Activated CD4-positive, alpha-beta memory T cell treated with anti-CD3 and anti-CD28 coated beads, Interleukin-2, amount 10 ng/mL, durations not matched to agents 7 days and 5 days (primary cell): ENCODE results near the gene ZNF212. TPM values are rescaled to one million over a fixed set of nuclear protein-coding genes. Genes with fewer than 3 reads are reported as not detected.
A peak's percentile ranks its signal among the peaks of the same experiment; 100 is the strongest.
"Not testable (repeated sequence)": the region's sequence is repeated elsewhere in the genome, so short reads cannot be mapped to it uniquely, and the experiment has no call there.

Experiments used
- CTCF ChIA-PET: fragments of 350-600 bp; sonication (Branson Sonifier 250); formaldehyde crosslinking; loops from one replicate; lab custom pipeline; 2021; ENCODE audit warnings: antibody characterized with exemption, inconsistent platforms; lab: Charles Lee
- POLR2A ChIA-PET: fragments of 350-600 bp; sonication (Branson Sonifier 250); formaldehyde crosslinking; loops from one replicate; lab custom pipeline; 2021; ENCODE audit warnings: antibody characterized with exemption; lab: Charles Lee
- DNase-seq: peaks from one replicate; pipeline ENCODE4 v3.0.0-alpha.2; 2020
- H3K27ac Mint-ChIP-seq: one replicate; pipeline ENCODE4 v1.8.0; 2021; ENCODE audit warnings: mild to moderate bottlenecking, mixed read lengths
- H3K27me3 Mint-ChIP-seq: one replicate; pipeline ENCODE4 v1.8.0; 2021; ENCODE audit warnings: mixed read lengths
- H3K36me3 Mint-ChIP-seq: one replicate; pipeline ENCODE4 v1.8.0; 2021; ENCODE audit warnings: low read depth, mixed read lengths
- H3K4me1 Mint-ChIP-seq: one replicate; pipeline ENCODE4 v1.8.0; 2021; ENCODE audit warnings: mixed read lengths
- H3K4me3 Mint-ChIP-seq: one replicate; pipeline ENCODE4 v1.8.0; 2021; ENCODE audit warnings: mild to moderate bottlenecking, mixed read lengths
- H3K9me3 Mint-ChIP-seq: one replicate; pipeline ENCODE4 v1.8.0; 2021; ENCODE audit warnings: mixed read lengths
- total RNA-seq, 2 experiments: library from RNA; stranded (reverse); gene quantifications; one replicate each; pipeline ENCODE4 v1.2.3, GENCODE V29; 2021

The ZNF212 gene
- total RNA-seq, 2 experiments from 2014 or later: 13.5 to 14.5 TPM

GRCh38 chr7:149241696-149242095 is 2.2 kb downstream of the ZNF212 start:
- ChIA-PET POLR2A (interaction anchor here (1.1 kb wide), 1 partner anchor 43 kb away, joined by 4 read pairs; no protein-coding TSS in a partner anchor), CTCF (interaction anchor here (0.7 kb wide), 1 partner anchor 25 kb away, joined by 4 read pairs; no protein-coding TSS in a partner anchor)
- H3K36me3 Mint-ChIP-seq: peaks cover 7% of the 10 kb centered on the region
- no peaks in the 10 kb centered on the region for H3K27me3 Mint-ChIP-seq
- peaks cover 2% of the 10 kb centered on the region for H3K9me3 Mint-ChIP-seq
- no peak overlapping the region for H3K27ac Mint-ChIP-seq
- peak overlapping the region; percentile 39 for H3K4me3 Mint-ChIP-seq
- DNase-seq: no peak
- H3K4me1 Mint-ChIP-seq: peaks cover 53% of the 10 kb centered on the region

GRCh38 chr7:149245244-149245643 is 5.8 kb downstream of the ZNF212 start:
- peak; percentile 34 for DNase-seq
- peaks cover 54% of the 10 kb centered on the region for H3K4me1 Mint-ChIP-seq
- peak overlapping the region; percentile 57 for H3K27ac Mint-ChIP-seq
- POLR2A ChIA-PET: interaction anchor here (1.3 kb wide), 1 partner anchor 16 kb away, joined by 3 read pairs; the partner anchor contains the start of gene ZNF783
- no peaks in the 10 kb centered on the region for H3K27me3 Mint-ChIP-seq
- no peak overlapping the region for H3K4me3 Mint-ChIP-seq
- peaks cover 2% of the 10 kb centered on the region for H3K9me3 Mint-ChIP-seq
- CTCF ChIA-PET: interaction anchor here (0.7 to 1.6 kb wide), 2 partner anchors 35 to 45 kb away, joined by 3 read pairs; no protein-coding TSS in a partner anchor
- peaks cover 13% of the 10 kb centered on the region for H3K36me3 Mint-ChIP-seq

- peaks cover 50% of the 10 kb centered on the region for H3K4me1 Mint-ChIP-seq
- H3K4me3 Mint-ChIP-seq: no peak overlapping the region
- peak overlapping the region; percentile 57 for H3K27ac Mint-ChIP-seq
- CTCF ChIA-PET: interaction anchor here (0.7 to 1.6 kb wide), 2 partner anchors 36 to 46 kb away, joined by 3 read pairs; no protein-coding TSS in a partner anchor
- peaks cover 17% of the 10 kb centered on the region for H3K36me3 Mint-ChIP-seq
- no peaks in the 10 kb centered on the region for H3K27me3 Mint-ChIP-seq
- POLR2A ChIA-PET: interaction anchor here (1.3 kb wide), 1 partner anchor 16 kb away, joined by 3 read pairs; the partner anchor contains the start of gene ZNF783
- no peak for DNase-seq
- peaks cover 2% of the 10 kb centered on the region for H3K9me3 Mint-ChIP-seq
Measured at GRCh38 chr7:149245744-149246143, 6.3 kb downstream of the ZNF212 start.

- Mint-ChIP-seq H3K27ac (peak overlapping the region; percentile 16), H3K27me3 (no peaks in the 10 kb centered on the region), H3K9me3 (no peaks in the 10 kb centered on the region), H3K36me3 (peaks cover 21% of the 10 kb centered on the region), H3K4me1 (peaks cover 32% of the 10 kb centered on the region), H3K4me3 (no peak overlapping the region)
- CTCF ChIA-PET: interaction anchor here (0.8 to 1.1 kb wide), 2 partner anchors 13 to 53 kb away, joined by 3 to 4 read pairs; partner anchors contain the start of gene ZNF282
- POLR2A ChIA-PET: interaction anchor here (0.8 to 1.4 kb wide), 3 partner anchors 13 to 36 kb away, joined by 3 to 4 read pairs (median 3); partner anchors contain the start of gene ZNF783
- DNase-seq: no peak
Measured at GRCh38 chr7:149248777-149249176, 9.3 kb downstream of the ZNF212 start.

- H3K4me3 Mint-ChIP-seq, POLR2A ChIA-PET, CTCF ChIA-PET, DNase-seq, H3K9me3 Mint-ChIP-seq, H3K27me3 Mint-ChIP-seq, H3K27ac Mint-ChIP-seq: not testable (repeated sequence)
- H3K36me3 Mint-ChIP-seq: peaks cover 24% of the 10 kb centered on the region
- H3K4me1 Mint-ChIP-seq: peaks cover 27% of the 10 kb centered on the region
Measured at GRCh38 chr7:149250151-149250550, 10.7 kb downstream of the ZNF212 start.

GRCh38 chr7:149251518-149251917 is 12.1 kb downstream of the ZNF212 start:
- DNase-seq, H3K4me3 Mint-ChIP-seq, H3K27me3 Mint-ChIP-seq, H3K9me3 Mint-ChIP-seq, H3K27ac Mint-ChIP-seq: not testable (repeated sequence)
- CTCF ChIA-PET: interaction anchor here (0.6 to 2.1 kb wide), 2 partner anchors 10 to 240 kb away, joined by 3 to 14 read pairs; partner anchors contain the start of gene ZNF783
- Mint-ChIP-seq H3K36me3 (peaks cover 30% of the 10 kb centered on the region), H3K4me1 (peaks cover 17% of the 10 kb centered on the region)
- POLR2A ChIA-PET: interaction anchor here (1.0 kb wide), 1 partner anchor 10 kb away, joined by 4 read pairs; the partner anchor contains the start of gene ZNF783

GRCh38 chr7:149252378-149252777 is 12.9 kb downstream of the ZNF212 start:
- Mint-ChIP-seq H3K27ac (no peak overlapping the region), H3K27me3 (no peaks in the 10 kb centered on the region), H3K4me3 (no peak overlapping the region), H3K9me3 (no peaks in the 10 kb centered on the region), H3K4me1 (peaks cover 17% of the 10 kb centered on the region), H3K36me3 (peaks cover 30% of the 10 kb centered on the region)
- CTCF ChIA-PET: interaction anchor here (2.1 kb wide), 1 partner anchor 9 kb away, joined by 14 read pairs; the partner anchor contains the start of gene ZNF783
- POLR2A ChIA-PET: interaction anchor here (0.6 to 1.6 kb wide), 3 partner anchors 9 to 42 kb away, joined by 3 to 5 read pairs (median 4); partner anchors contain the start of gene ZNF783
- no peak for DNase-seq

GRCh38 chr7:149253665-149254064 is 14.2 kb downstream of the ZNF212 start:
- peaks cover 8% of the 10 kb centered on the region for H3K4me1 Mint-ChIP-seq
- no peak overlapping the region for H3K27ac Mint-ChIP-seq
- POLR2A ChIA-PET: interaction anchor here (1.6 kb wide), 1 partner anchor 13 kb away, joined by 5 read pairs; no protein-coding TSS in a partner anchor
- H3K4me3 Mint-ChIP-seq: no peak overlapping the region
- DNase-seq: no peak
- CTCF ChIA-PET: interaction anchor here (2.1 kb wide), 1 partner anchor 8 kb away, joined by 14 read pairs; the partner anchor contains the start of gene ZNF783
- H3K27me3 Mint-ChIP-seq: no peaks in the 10 kb centered on the region
- H3K9me3 Mint-ChIP-seq: no peaks in the 10 kb centered on the region
- peaks cover 27% of the 10 kb centered on the region for H3K36me3 Mint-ChIP-seq

GRCh38 chr7:149254181-149254858 is 14.9 kb downstream of the ZNF212 start:
- ChIA-PET POLR2A (no interaction called here), CTCF (no interaction called here)
- no peak overlapping the region for H3K27ac Mint-ChIP-seq
- H3K9me3 Mint-ChIP-seq: no peaks in the 10 kb centered on the region
- H3K27me3 Mint-ChIP-seq: no peaks in the 10 kb centered on the region
- H3K36me3 Mint-ChIP-seq: peaks cover 27% of the 10 kb centered on the region
- no peak for DNase-seq
- no peak overlapping the region for H3K4me3 Mint-ChIP-seq
- peaks cover 3% of the 10 kb centered on the region for H3K4me1 Mint-ChIP-seq

- Mint-ChIP-seq H3K9me3 (no peaks in the 10 kb centered on the region), H3K4me3 (no peak overlapping the region), H3K4me1 (peaks cover 3% of the 10 kb centered on the region), H3K36me3 (peaks cover 25% of the 10 kb centered on the region), H3K27me3 (no peaks in the 10 kb centered on the region), H3K27ac (no peak overlapping the region)
- ChIA-PET POLR2A (no interaction called here), CTCF (no interaction called here)
- DNase-seq: no peak
Measured at GRCh38 chr7:149255174-149255573, 15.7 kb downstream of the ZNF212 start.

GRCh38 chr7:149256568-149256967 is 17.1 kb downstream of the ZNF212 start:
- no peak overlapping the region for H3K4me3 Mint-ChIP-seq
- ChIA-PET POLR2A (no interaction called here), CTCF (no interaction called here)
- H3K27ac Mint-ChIP-seq: no peak overlapping the region
- H3K4me1 Mint-ChIP-seq: peaks cover 14% of the 10 kb centered on the region
- H3K27me3 Mint-ChIP-seq: no peaks in the 10 kb centered on the region
- DNase-seq: no peak
- H3K36me3 Mint-ChIP-seq: peaks cover 20% of the 10 kb centered on the region
- no peaks in the 10 kb centered on the region for H3K9me3 Mint-ChIP-seq

- no peak overlapping the region for H3K4me3 Mint-ChIP-seq
- ChIA-PET POLR2A (no interaction called here), CTCF (no interaction called here)
- H3K9me3 Mint-ChIP-seq: no peaks in the 10 kb centered on the region
- H3K4me1 Mint-ChIP-seq: peaks cover 15% of the 10 kb centered on the region
- no peak for DNase-seq
- H3K27ac Mint-ChIP-seq: no peak overlapping the region
- no peaks in the 10 kb centered on the region for H3K27me3 Mint-ChIP-seq
- H3K36me3 Mint-ChIP-seq: peaks cover 16% of the 10 kb centered on the region
Measured at GRCh38 chr7:149257146-149257545, 17.7 kb downstream of the ZNF212 start.
